HEK293T (cell line): ENCODE data around the gene USP5.
"Not testable (repeated sequence)": the region's sequence is repeated elsewhere in the genome, so short reads cannot be mapped to it uniquely, and the experiment has no call there.

Experiments
- CTCF ChIA-PET: fragments of 350-600 bp; formaldehyde crosslinking; extraction: SDS; loops from one replicate; lab custom pipeline; 2021; ENCODE audit warnings: antibody characterized with exemption, inconsistent platforms; lab: Yijun Ruan, JAX
- POLR2A ChIA-PET: fragments of 350-600 bp; formaldehyde crosslinking; extraction: SDS; loops from one replicate; lab custom pipeline; 2020; ENCODE audit warnings: antibody characterized with exemption, inconsistent platforms; lab: Yijun Ruan, JAX
- DNase-seq: peaks from one replicate; pipeline ENCODE4 v3.0.0; 2012; ENCODE audit warnings: mixed read lengths; ENCODE audit errors: extremely low spot score
- ARNT ChIP-seq: fragments of 450-650 bp; IDR thresholded peaks from 2 replicates; pipeline ENCODE4 v1.6.1; 2017; ENCODE audit warnings: mild to moderate bottlenecking
- BHLHE40 ChIP-seq: fragments of 450-650 bp; IDR thresholded peaks from 2 replicates; pipeline ENCODE4 v1.6.1; 2016; ENCODE audit warnings: mild to moderate bottlenecking, moderate library complexity, borderline replicate concordance
- CTBP1 ChIP-seq: fragments of 450-650 bp; IDR thresholded peaks from 2 replicates; pipeline ENCODE4 v1.6.1; 2016; ENCODE audit warnings: borderline replicate concordance
- ELF4 ChIP-seq: fragments of 450-650 bp; IDR thresholded peaks from 2 replicates; pipeline ENCODE4 v1.6.1; 2017; ENCODE audit warnings: antibody characterized with exemption
- FOXA1 ChIP-seq: fragments of 450-650 bp; IDR thresholded peaks from 2 replicates; pipeline ENCODE4 v1.6.1; 2016; ENCODE audit warnings: mild to moderate bottlenecking
- FOXK2 ChIP-seq: fragments of 450-650 bp; IDR thresholded peaks from 2 replicates; pipeline ENCODE4 v1.6.1; 2016; ENCODE audit warnings: mild to moderate bottlenecking
- FOXM1 ChIP-seq: fragments of 450-650 bp; IDR thresholded peaks from 2 replicates; pipeline ENCODE4 v1.6.1; 2017; ENCODE audit warnings: mild to moderate bottlenecking, borderline replicate concordance
- HDGF ChIP-seq: fragments of 450-650 bp; IDR thresholded peaks from 2 replicates; pipeline ENCODE4 v1.6.1; 2017; ENCODE audit warnings: antibody characterized with exemption, borderline replicate concordance
- L3MBTL2 ChIP-seq: fragments of 450-650 bp; conservative IDR thresholded peaks from 2 replicates; pipeline ENCODE4 v1.6.1; 2016; ENCODE audit warnings: mild to moderate bottlenecking
- LEF1 ChIP-seq: fragments of 450-650 bp; IDR thresholded peaks from 2 replicates; pipeline ENCODE4 v1.6.1; 2017; ENCODE audit warnings: mild to moderate bottlenecking, borderline replicate concordance
- NFRKB ChIP-seq: fragments of 450-650 bp; IDR thresholded peaks from 2 replicates; pipeline ENCODE4 v1.6.1; 2016; ENCODE audit warnings: mild to moderate bottlenecking, moderate library complexity
- SP1 ChIP-seq: fragments of 450-650 bp; IDR thresholded peaks from 2 replicates; pipeline ENCODE4 v1.6.1; 2017
- SUZ12 ChIP-seq: fragments of 450-650 bp; IDR thresholded peaks from 2 replicates; pipeline ENCODE4 v1.6.1; 2016; ENCODE audit warnings: mild to moderate bottlenecking
- TARDBP ChIP-seq: fragments of 450-650 bp; IDR thresholded peaks from 2 replicates; pipeline ENCODE4 v1.6.1; 2016
- ZNF384 ChIP-seq: fragments of 450-650 bp; IDR thresholded peaks from 2 replicates; pipeline ENCODE4 v1.6.1; 2016
- TF ChIP-seq, protein P1 (sequence below): fragments of 450-650 bp; IDR thresholded peaks from 2 replicates; pipeline ENCODE4 v1.6.1; 2016

Gene USP5

GRCh38 chr12:6904280-6905276 lies 52.6 kb downstream of the USP5 start, which contains the start of gene LRRC23:
Gene LRRC23 (plus strand): TSS chr12:6904822. CDS start chr12:6905634, 812 bp downstream.
- POLR2A ChIA-PET: interaction anchor here (0.9 to 4.6 kb wide), 11 partner anchors 10 to 181 kb away, joined by 3 to 34 read pairs (median 5); partner anchors contain the start of genes C12orf57, CDCA3, COPS7A and ENO2
- peak; percentile 89 for DNase-seq

DNA sequence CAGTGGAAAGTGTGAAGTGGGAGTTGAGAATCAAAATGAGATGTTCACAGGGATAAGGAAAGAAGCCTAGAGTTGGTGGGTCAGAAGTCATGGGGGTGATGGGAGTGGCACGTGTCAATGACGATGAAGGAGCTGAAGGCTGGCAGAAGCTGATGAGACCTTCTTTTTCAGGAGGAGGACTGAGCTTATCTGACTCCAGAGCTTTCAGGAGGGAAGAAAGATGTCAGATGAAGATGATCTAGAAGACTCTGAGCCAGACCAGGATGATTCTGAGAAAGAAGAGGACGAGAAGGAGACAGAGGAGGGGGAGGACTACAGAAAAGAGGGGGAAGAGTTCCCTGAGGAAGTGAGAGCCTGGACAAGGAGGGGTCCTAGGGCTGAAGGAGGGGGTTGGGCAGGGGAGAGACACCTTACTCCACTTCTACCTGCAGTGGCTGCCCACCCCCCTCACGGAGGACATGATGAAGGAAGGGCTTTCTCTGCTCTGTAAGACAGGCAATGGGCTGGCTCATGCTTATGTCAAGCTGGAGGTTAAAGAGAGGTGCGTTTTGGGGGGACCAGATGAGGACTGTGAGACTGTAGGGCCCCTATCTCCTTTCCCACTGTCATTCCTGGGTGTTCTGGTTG lies 53.6 kb downstream of the USP5 start:
- no peak for DNase-seq
- CTCF ChIA-PET: interaction anchor here (0.5 to 1.5 kb wide), 4 partner anchors 14 to 246 kb away, joined by 3 to 8 read pairs (median 4); no protein-coding TSS in a partner anchor
- TF ChIP-seq SP1 (no peak), L3MBTL2 (0 out of 2 replicates have a peak, but pooled peaks have one; percentile 18)
- POLR2A ChIA-PET: interaction anchor here (0.9 to 4.6 kb wide), 10 partner anchors 9 to 182 kb away, joined by 3 to 34 read pairs (median 6); partner anchors contain the start of genes C12orf57, COPS7A, ENO2 and RNU7-1

More at GRCh38 chr12:6904280-6905276, 52.6 kb downstream of the USP5 start, which contains the start of gene LRRC23:
- CTCF ChIA-PET: interaction anchor here (1.1 to 1.5 kb wide), 3 partner anchors 13 to 35 kb away, joined by 3 to 8 read pairs (median 6); no protein-coding TSS in a partner anchor
- TF ChIP-seq FOXM1 (no peak), HDGF (no peak), SP1 (no peak), ARNT (no peak), ZNF384 (no peak), ELF4 (no peak), TARDBP (no peak), CTBP1 (no peak), LEF1 (no peak), L3MBTL2 (no peak), SUZ12 (no peak), BHLHE40 (no peak), FOXA1 (no peak), FOXK2 (no peak), NFRKB (no peak)
- TF ChIP-seq, protein P1, sequence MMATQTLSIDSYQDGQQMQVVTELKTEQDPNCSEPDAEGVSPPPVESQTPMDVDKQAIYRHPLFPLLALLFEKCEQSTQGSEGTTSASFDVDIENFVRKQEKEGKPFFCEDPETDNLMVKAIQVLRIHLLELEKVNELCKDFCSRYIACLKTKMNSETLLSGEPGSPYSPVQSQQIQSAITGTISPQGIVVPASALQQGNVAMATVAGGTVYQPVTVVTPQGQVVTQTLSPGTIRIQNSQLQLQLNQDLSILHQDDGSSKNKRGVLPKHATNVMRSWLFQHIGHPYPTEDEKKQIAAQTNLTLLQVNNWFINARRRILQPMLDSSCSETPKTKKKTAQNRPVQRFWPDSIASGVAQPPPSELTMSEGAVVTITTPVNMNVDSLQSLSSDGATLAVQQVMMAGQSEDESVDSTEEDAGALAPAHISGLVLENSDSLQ: no peak

DNA sequence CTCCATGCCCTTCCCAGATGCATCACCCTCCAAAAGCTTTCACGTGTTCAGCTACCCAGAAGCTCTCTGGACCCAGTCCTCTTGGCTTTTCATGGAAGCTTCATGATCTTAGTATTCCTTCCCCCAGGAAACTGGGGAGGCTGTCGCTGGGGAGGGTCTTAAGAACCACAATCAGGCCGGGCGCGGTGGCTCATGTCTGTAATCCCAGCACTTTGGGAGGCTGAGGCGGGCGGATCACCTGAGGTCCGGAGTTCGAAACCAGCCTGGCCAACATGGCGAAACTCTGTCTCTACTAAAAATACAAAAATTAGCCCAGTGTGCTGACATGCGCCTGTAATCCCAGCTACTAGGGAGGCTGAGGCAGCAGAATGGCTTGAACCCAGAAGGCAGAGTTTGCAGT lies 56.2 kb downstream of the USP5 start:
- POLR2A ChIA-PET: interaction anchor here (0.8 to 4.3 kb wide), 5 partner anchors 17 to 57 kb away, joined by 3 to 23 read pairs (median 6); partner anchors contain the start of genes C12orf57, RNU7-1, SPSB2 and TPI1
- DNase-seq: not testable (repeated sequence)
- CTCF ChIA-PET: interaction anchor here (0.6 to 1.1 kb wide), 3 partner anchors 16 to 17 kb away, joined by 3 read pairs; no protein-coding TSS in a partner anchor

DNA sequence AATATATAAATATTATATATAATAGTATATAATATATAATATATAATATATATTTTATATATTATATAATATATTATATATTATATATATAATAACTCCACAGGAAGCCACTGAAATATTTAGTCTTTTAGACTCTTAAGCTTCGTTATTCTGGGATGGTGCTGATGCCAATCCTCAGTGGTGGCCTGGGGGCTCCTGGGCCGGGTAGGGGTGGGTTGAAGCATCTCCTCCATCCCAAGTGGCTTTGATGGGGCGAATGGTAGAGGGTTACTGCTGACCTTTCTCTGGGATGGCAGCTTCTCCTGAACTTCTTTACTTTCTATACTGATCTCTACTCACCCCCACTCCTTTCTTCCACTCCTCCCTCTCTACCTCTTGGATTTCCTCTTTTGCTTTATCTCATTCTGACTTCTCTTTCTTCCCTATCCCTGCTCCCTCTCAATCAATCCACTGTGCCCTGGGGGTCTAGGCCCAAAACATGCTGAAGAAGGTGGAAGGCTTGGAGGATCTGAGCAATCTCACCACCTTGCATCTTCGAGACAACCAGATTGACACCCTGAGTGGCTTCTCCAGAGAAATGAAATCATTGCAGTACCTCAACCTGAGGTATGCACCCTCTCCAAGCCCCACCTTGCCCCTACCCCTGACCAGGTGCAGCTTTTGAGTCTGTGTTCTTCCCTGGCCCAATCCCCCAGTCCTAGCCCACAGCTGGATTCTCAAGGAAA lies 57.6 kb downstream of the USP5 start:
- POLR2A ChIA-PET: interaction anchor here (1.5 to 4.3 kb wide), 2 partner anchors 17 to 18 kb away, joined by 4 to 23 read pairs; no protein-coding TSS in a partner anchor
- no peak for TF ChIP-seq HDGF
- no peak for TF ChIP-seq BHLHE40
- TF ChIP-seq L3MBTL2: no peak
- no peak for TF ChIP-seq CTBP1
- no peak for TF ChIP-seq TARDBP
- TF ChIP-seq FOXA1: no peak
- TF ChIP-seq SUZ12: no peak
- TF ChIP-seq ELF4: no peak
- TF ChIP-seq NFRKB: no peak
- TF ChIP-seq ARNT: no peak
- TF ChIP-seq, protein P1: no peak
- no peak for TF ChIP-seq FOXM1
- TF ChIP-seq SP1: no peak
- TF ChIP-seq FOXK2: no peak
- no peak for TF ChIP-seq ZNF384
- TF ChIP-seq LEF1: no peak
- DNase-seq: no peak
- CTCF ChIA-PET: interaction anchor here (1.0 to 3.4 kb wide), 3 partner anchors 15 to 37 kb away, joined by 3 to 11 read pairs (median 5); partner anchors contain the start of gene SPSB2

- DNase-seq: no peak
- CTCF ChIA-PET: interaction anchor here (0.6 to 3.4 kb wide), 4 partner anchors 21 to 201 kb away, joined by 3 to 11 read pairs (median 4); partner anchors contain the start of gene SPSB2
- POLR2A ChIA-PET: interaction anchor here (0.9 to 3.7 kb wide), 12 partner anchors 9 to 49 kb away, joined by 3 to 26 read pairs (median 4); partner anchors contain the start of genes C12orf57, RNU7-1 and SPSB2
- no peak for TF ChIP-seq CTBP1
- TF ChIP-seq FOXM1: no peak
- no peak for TF ChIP-seq FOXA1
- no peak for TF ChIP-seq ZNF384
- TF ChIP-seq, protein P1: no peak
- no peak for TF ChIP-seq BHLHE40
- no peak for TF ChIP-seq ELF4
- TF ChIP-seq LEF1: no peak
- TF ChIP-seq L3MBTL2: no peak
- TF ChIP-seq SP1: no peak
- TF ChIP-seq ARNT: no peak
- TF ChIP-seq TARDBP: no peak
- no peak for TF ChIP-seq FOXK2
- no peak for TF ChIP-seq SUZ12
These were observed 60.4 kb downstream of the USP5 start for GRCh38 chr12:6912164-6912935.
